Trophoblast cell (in vitro differentiated cells and primary cell): ENCODE measurements around the gene SMG1.

ENCODE experiments used
- DNase-seq, 2 donors: peaks; one replicate each; pipeline ENCODE4 v3.0.0-alpha.2; 2016
- H2AFZ ChIP-seq: 2 replicates; pipeline ENCODE4 v1.6.1; 2013; ENCODE audit warnings: low read length, moderate library complexity, mild to moderate bottlenecking; ENCODE audit not compliant: insufficient read depth, poor library complexity
- H2AK5ac ChIP-seq: 2 replicates; pipeline ENCODE4 v1.6.1; 2013; ENCODE audit warnings: mild to moderate bottlenecking, low read length
- H2BK120ac ChIP-seq: 2 replicates; pipeline ENCODE4 v1.6.1; 2013; ENCODE audit warnings: low read length, mild to moderate bottlenecking, moderate library complexity; ENCODE audit not compliant: insufficient read depth, poor library complexity
- H2BK12ac ChIP-seq: 2 replicates; pipeline ENCODE4 v1.6.1; 2013; ENCODE audit warnings: mild to moderate bottlenecking, low read length, moderate library complexity
- H2BK5ac ChIP-seq: 2 replicates; pipeline ENCODE4 v1.6.1; 2013; ENCODE audit warnings: low read length, low read depth, moderate library complexity, mild to moderate bottlenecking; ENCODE audit not compliant: poor library complexity
- H3K14ac ChIP-seq: 2 replicates; pipeline ENCODE4 v1.6.1; 2013; ENCODE audit warnings: mild to moderate bottlenecking, low read length
- H3K18ac ChIP-seq: 2 replicates; pipeline ENCODE4 v1.6.1; 2013; ENCODE audit warnings: mild to moderate bottlenecking, low read length
- H3K23ac ChIP-seq: 2 replicates; pipeline ENCODE4 v1.6.1; 2013; ENCODE audit warnings: low read length
- H3K27ac ChIP-seq: 2 replicates; pipeline ENCODE4 v1.5.1; 2013; ENCODE audit warnings: low read depth, mild to moderate bottlenecking, inconsistent platforms, low read length, moderate library complexity
- H3K27me3 ChIP-seq: 2 replicates; pipeline ENCODE4 v1.6.1; 2013; ENCODE audit warnings: inconsistent platforms, mild to moderate bottlenecking, low read length, moderate library complexity; ENCODE audit not compliant: insufficient read depth
- H3K36me3 ChIP-seq, 2 experiments: 1 replicate in 1 of 2; 2 replicates in 1 of 2; pipeline ENCODE4 v1.6.1; 2013; ENCODE audit warnings: low read length in 2 of 2, mild to moderate bottlenecking in 2 of 2, moderate library complexity in 1 of 2; ENCODE audit not compliant: insufficient read depth in 2 of 2, control insufficient read depth in 1 of 2
- H3K4ac ChIP-seq: 2 replicates; pipeline ENCODE4 v1.6.1; 2013; ENCODE audit warnings: low read depth, mild to moderate bottlenecking, low read length, moderate library complexity
- H3K4me1 ChIP-seq, 2 experiments: 1 replicate in 1 of 2; 2 replicates in 1 of 2; pipeline ENCODE4 v1.6.1; 2013; ENCODE audit warnings: low read length in 2 of 2, mild to moderate bottlenecking in 2 of 2, moderate library complexity in 1 of 2; ENCODE audit not compliant: insufficient read depth in 2 of 2, control insufficient read depth in 1 of 2
- H3K4me2 ChIP-seq: 2 replicates; pipeline ENCODE4 v1.6.1; 2013; ENCODE audit warnings: inconsistent platforms, mild to moderate bottlenecking, low read length, moderate library complexity
- H3K4me3 ChIP-seq: 2 replicates; pipeline ENCODE4 v1.5.1; 2013; ENCODE audit warnings: mild to moderate bottlenecking, low read depth, low read length, inconsistent platforms
- H3K79me1 ChIP-seq: one replicate; pipeline ENCODE4 v1.6.1; 2013; ENCODE audit warnings: low read length
- H3K79me2 ChIP-seq: 2 replicates; pipeline ENCODE4 v1.6.1; 2013; ENCODE audit warnings: low read length, mild to moderate bottlenecking; ENCODE audit not compliant: control insufficient read depth, insufficient read depth, poor library complexity
- H3K9ac ChIP-seq: 2 replicates; pipeline ENCODE4 v1.6.1; 2013; ENCODE audit warnings: mild to moderate bottlenecking, low read length
- H3K9me3 ChIP-seq: 2 replicates; pipeline ENCODE4 v1.6.1; 2013; ENCODE audit warnings: low read depth, mild to moderate bottlenecking, control low read depth, inconsistent platforms, low read length; ENCODE audit not compliant: insufficient read depth
- H4K12ac ChIP-seq: 2 replicates; pipeline ENCODE4 v1.6.1; 2013; ENCODE audit warnings: low read depth, mild to moderate bottlenecking, low read length, moderate library complexity
- H4K8ac ChIP-seq: 2 replicates; pipeline ENCODE4 v1.6.1; 2013; ENCODE audit warnings: low read depth, mild to moderate bottlenecking, low read length, moderate library complexity
- H4K91ac ChIP-seq: one replicate; pipeline ENCODE4 v1.6.1; 2013; ENCODE audit warnings: low read depth, mild to moderate bottlenecking, low read length, moderate library complexity
- WGBS: extraction: QIAGEN DNeasy Blood & Tissue Kit; methylation state at CpG from one replicate; pipeline ENCODE4 v1.1.7; 2013; ENCODE audit warnings: missing lambda C conversion rate; ENCODE audit not compliant: insufficient read length, insufficient coverage; ENCODE audit errors: extremely low coverage; 5-methylcytosine and 5-hydroxymethylcytosine counted together

The SMG1 gene

DNA sequence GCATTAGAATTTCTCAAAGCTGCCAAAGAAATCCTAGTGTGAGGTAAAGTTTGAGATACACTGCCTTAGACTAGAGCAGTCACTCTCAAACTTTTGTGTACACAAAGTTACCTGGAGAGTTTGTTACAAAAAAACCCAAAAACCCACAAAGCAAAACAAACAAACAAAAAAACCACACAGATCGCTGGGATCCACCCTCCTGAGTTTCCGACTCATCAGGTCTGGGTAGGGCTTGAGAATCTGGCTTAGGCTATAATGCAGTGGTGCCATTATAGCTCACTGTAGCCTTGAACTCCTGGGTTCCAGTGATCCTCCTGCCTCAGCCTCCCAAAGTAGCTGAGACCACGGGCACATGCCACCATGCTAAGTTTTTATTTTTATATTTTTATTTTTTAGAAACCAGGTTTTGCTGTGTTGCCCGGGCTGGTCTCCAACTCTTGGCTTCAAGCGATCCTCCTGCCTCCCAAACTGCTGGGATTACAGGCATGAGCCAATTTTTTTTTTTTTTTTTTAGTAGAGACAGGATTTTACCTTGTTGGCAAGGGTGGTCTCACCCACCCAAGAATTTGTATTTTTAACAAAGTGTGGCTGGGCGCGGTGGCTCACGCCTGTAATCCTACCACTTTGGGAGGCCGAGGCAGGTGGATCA, 22.3 kb upstream of the SMG1 start:
- H4K91ac ChIP-seq: no peak overlapping the region
- H3K4ac ChIP-seq: no peak overlapping the region
- H3K79me2 ChIP-seq: no peaks in the 10 kb centered on the region
- no peak overlapping the region for H3K18ac ChIP-seq
- DNase-seq: no peak
- no peak overlapping the region for H3K14ac ChIP-seq
- H2BK120ac ChIP-seq: no peak overlapping the region
- H3K9me3 ChIP-seq: no peaks in the 10 kb centered on the region
- H3K4me1 ChIP-seq: no peaks in the 10 kb centered on the region
- H3K4me2 ChIP-seq: no peak overlapping the region
- H4K12ac ChIP-seq: no peak overlapping the region
- no peak overlapping the region for H3K9ac ChIP-seq
- H2BK5ac ChIP-seq: no peak overlapping the region
- no peak overlapping the region for H4K8ac ChIP-seq
- no CpG with 5 or more reads among the region's 9 CpGs for WGBS
- no peak overlapping the region for H3K27ac ChIP-seq
- H3K79me1 ChIP-seq: no peaks in the 10 kb centered on the region
- no peak overlapping the region for H2BK12ac ChIP-seq
- no peak overlapping the region for H2AFZ ChIP-seq
- H2AK5ac ChIP-seq: no peak overlapping the region
- no peak overlapping the region for H3K23ac ChIP-seq
- H3K36me3 ChIP-seq: no peaks in the 10 kb centered on the region
- H3K27me3 ChIP-seq: no peaks in the 10 kb centered on the region
- no peak overlapping the region for H3K4me3 ChIP-seq

- H3K4me3 ChIP-seq: no peak overlapping the region
- no peak overlapping the region for H2AFZ ChIP-seq
- no peak overlapping the region for H3K18ac ChIP-seq
- H2AK5ac ChIP-seq: no peak overlapping the region
- H3K27me3 ChIP-seq: no peaks in the 10 kb centered on the region
- H3K9me3 ChIP-seq: no peaks in the 10 kb centered on the region
- no peak overlapping the region for H4K8ac ChIP-seq
- no peaks in the 10 kb centered on the region for H3K79me2 ChIP-seq
- H4K91ac ChIP-seq: no peak overlapping the region
- H3K4me1 ChIP-seq: no peaks in the 10 kb centered on the region
- H2BK12ac ChIP-seq: no peak overlapping the region
- no peak overlapping the region for H2BK120ac ChIP-seq
- no peak overlapping the region for H3K23ac ChIP-seq
- H3K4me2 ChIP-seq: no peak overlapping the region
- WGBS: no CpG with 5 or more reads among the region's 7 CpGs
- H2BK5ac ChIP-seq: no peak overlapping the region
- peak; percentile 18 to 50 for DNase-seq
- no peak overlapping the region for H3K9ac ChIP-seq
- H3K27ac ChIP-seq: no peak overlapping the region
- H3K4ac ChIP-seq: no peak overlapping the region
- no peak overlapping the region for H4K12ac ChIP-seq
- no peak overlapping the region for H3K14ac ChIP-seq
- no peaks in the 10 kb centered on the region for H3K79me1 ChIP-seq
- no peaks in the 10 kb centered on the region for H3K36me3 ChIP-seq
Observed at GRCh38 chr16:18945233-18945632, 19.0 kb upstream of the SMG1 start.

GRCh38 chr16:18943414-18943813, 17.2 kb upstream of the SMG1 start:
- H2BK12ac ChIP-seq: no peak overlapping the region
- H2BK120ac ChIP-seq: no peak overlapping the region
- no peak overlapping the region for H2BK5ac ChIP-seq
- no peak overlapping the region for H3K18ac ChIP-seq
- no peaks in the 10 kb centered on the region for H3K4me1 ChIP-seq
- H2AK5ac ChIP-seq: no peak overlapping the region
- H3K79me2 ChIP-seq: no peaks in the 10 kb centered on the region
- no peak overlapping the region for H3K4me2 ChIP-seq
- no peak overlapping the region for H2AFZ ChIP-seq
- no peak overlapping the region for H4K12ac ChIP-seq
- no peak overlapping the region for H4K8ac ChIP-seq
- H3K79me1 ChIP-seq: no peaks in the 10 kb centered on the region
- H3K4me3 ChIP-seq: no peak overlapping the region
- no peak overlapping the region for H3K9ac ChIP-seq
- no CpG with 5 or more reads among the region's 7 CpGs for WGBS
- H3K14ac ChIP-seq: no peak overlapping the region
- H3K4ac ChIP-seq: no peak overlapping the region
- no peaks in the 10 kb centered on the region for H3K9me3 ChIP-seq
- H3K27ac ChIP-seq: no peak overlapping the region
- H3K23ac ChIP-seq: no peak overlapping the region
- no peak overlapping the region for H4K91ac ChIP-seq
- no peaks in the 10 kb centered on the region for H3K36me3 ChIP-seq
- no peak for DNase-seq
- H3K27me3 ChIP-seq: no peaks in the 10 kb centered on the region

DNA sequence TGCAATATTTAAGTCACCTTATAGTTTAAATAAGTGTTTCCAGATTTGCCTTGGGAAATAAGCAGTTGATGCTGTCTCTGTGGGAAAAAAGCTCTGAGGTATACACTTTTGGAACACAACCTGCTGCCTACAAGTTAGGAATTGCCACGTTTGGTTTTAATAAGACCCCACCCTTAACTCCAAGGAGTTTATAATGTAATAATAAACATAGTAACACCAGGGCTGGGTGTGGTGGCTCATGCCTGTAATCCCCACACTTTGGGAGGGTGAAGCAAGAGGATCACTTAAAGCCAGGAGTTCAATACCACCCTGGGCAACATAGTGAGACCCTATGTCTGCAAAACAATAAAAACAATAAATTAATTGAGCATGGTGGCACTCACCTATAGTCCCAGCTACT, 15.9 kb upstream of the SMG1 start:
- Histone ChIP-seq H3K4me1 (no peaks in the 10 kb centered on the region), H3K9ac (no peak overlapping the region), H2BK12ac (no peak overlapping the region), H3K4ac (no peak overlapping the region), H3K79me1 (no peaks in the 10 kb centered on the region), H3K18ac (no peak overlapping the region), H3K27ac (no peak overlapping the region), H2AK5ac (no peak overlapping the region), H3K4me2 (no peak overlapping the region), H2BK5ac (no peak overlapping the region), H2AFZ (no peak overlapping the region), H3K36me3 (no peaks in the 10 kb centered on the region), H3K14ac (no peak overlapping the region), H4K8ac (no peak overlapping the region), H3K23ac (no peak overlapping the region), H4K12ac (no peak overlapping the region), H3K4me3 (no peak overlapping the region), H3K79me2 (no peaks in the 10 kb centered on the region), H3K27me3 (no peaks in the 10 kb centered on the region), H3K9me3 (no peaks in the 10 kb centered on the region), H4K91ac (no peak overlapping the region), H2BK120ac (no peak overlapping the region)
- no CpG with 5 or more reads among the region's 1 CpG for WGBS
- no peak for DNase-seq
